Activated CD8-positive, alpha-beta memory T cell treated with anti-CD3 and anti-CD28 coated beads, Interleukin-2, amount 50 U/mL, for 24 hours (primary cell): Measurements from ENCODE around the gene FOXN1.
"Not testable (repeated sequence)": the region's sequence is repeated elsewhere in the genome, so short reads cannot be mapped to it uniquely, and the experiment has no call there.

ENCODE experiments used
- DNase-seq: peaks from one replicate; pipeline ENCODE4 v3.0.0-alpha.2; 2020; ENCODE audit errors: extremely low read depth

FOXN1 gene

DNA sequence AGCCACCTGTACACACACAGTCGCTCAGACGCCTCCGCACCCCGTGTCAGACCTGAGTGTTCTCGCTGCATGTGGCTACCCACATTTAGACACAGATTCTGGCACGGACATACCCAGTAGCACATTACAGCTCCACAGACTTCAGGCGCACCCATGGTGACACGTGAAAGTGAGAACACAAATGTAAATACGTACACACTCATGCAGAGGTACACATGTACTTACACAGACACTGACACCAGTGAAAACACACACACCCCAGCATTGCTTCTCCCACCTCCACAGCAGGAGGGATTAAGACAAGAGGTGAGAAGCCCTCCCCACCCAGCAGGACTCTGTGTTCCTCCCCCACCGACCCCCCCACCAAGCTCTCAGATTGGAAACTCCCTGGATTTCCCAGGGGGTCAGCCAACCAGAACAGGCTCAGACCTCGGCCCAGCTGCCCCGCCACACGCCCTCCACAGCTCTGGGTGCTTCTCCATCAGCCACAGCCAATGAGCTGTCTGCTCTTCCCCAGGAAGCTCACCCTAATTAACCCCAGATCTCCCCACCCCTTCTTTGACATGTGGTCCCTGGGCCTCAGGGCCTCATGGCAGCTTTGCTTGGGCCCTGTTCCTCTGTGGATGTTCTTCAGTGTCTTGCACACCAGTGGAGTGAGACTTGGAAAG, 5.3 kb upstream of the FOXN1 start:
- no peak for DNase-seq

DNA sequence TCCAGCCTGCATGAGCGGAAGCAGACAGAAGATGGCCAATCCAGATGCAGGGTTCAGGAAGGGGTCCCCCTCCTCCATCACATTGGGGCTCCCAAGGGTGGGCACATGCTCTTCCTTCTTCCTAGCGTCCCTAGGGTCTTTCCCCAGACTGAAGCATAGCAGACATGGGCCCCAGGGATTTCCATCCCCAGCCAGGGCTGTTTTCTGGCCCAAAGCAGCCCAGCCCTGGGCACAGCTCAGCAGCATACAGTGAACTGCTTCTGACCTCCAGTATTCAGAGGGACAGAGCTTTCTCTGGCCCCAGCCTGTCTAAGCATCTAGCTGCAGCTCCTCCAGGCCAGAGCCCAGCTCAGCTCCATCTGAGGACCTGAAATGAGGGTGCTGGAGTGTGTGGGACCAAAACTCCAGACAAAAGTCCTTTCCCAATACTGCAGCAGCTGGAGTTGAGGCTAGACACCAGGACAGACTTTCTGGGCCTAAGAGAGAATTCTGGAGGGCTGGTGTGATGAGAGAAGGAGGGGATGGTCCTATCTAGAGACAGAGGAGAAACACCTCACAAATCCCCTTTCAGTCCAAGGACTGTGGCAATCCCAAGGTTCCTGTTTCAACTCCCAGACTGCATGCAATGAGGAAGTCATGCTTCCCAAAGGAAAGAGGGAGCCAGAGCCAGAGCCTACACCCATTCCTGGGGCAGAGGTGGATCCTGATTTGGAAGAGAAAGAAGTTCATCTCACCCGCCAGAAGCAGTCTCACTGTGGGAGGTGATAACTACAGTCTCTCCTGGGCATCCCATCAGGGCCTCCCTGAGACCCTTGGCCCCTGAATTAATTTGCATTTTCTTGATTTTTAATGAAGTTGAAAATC, 4.5 kb upstream of the FOXN1 start:
- DNase-seq, result no peak

DNA sequence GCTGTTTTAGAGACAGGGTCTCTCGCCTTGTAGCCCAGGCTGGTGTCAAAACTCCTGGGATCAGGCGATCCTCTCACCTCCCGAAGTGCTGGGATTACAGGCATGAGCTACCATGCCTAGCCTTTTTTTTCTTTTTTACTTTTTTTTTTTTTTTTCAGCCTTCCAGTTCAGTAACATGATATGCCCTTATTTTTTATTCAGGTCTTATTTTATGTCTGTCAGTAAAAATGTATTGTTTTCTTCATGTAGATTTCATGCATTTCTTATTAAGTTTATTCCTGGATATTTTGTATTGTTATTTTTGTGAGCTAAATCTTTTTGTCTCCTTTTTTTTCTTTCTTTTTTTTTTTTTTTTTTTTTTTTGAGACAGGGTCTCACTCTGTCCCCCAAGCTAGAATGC, 2.7 kb upstream of the FOXN1 start:
- DNase-seq, result no peak

DNA sequence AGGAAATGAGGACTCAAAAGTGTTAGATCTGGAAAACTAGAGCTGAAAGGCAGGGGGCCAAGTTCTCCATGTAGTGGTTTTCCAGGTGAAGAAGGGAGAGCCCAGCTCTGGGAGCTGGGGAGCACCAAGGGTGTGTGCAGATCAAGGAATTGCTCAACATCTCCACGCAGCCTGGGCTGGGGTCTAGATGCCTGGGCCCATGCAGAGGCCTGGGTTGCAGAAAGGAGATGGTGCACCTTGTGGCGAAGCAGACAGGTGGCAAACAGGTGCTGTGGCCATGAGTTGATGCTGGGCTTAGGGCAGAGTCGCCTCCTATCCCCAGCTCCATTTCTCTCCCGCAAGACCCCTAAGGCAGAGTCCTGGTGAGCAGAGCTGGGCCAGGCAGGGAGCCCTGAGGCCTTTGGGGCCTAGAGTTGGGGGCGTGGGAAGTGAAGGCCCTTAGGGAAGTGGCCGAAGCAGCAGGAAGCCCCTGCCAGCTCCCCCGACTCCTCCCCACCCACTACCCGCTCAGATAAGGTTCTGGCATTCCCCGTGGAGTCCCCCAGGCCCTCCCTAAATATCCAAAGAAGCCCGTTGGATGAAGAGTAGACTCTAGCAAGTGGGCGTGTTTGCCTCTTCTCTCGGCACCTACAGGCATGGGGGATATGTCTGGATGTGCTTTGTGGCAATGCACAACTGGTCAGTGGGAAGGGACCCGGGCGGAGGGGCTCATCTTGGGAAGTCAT, 777 bp downstream of the FOXN1 start:
- DNase-seq, result no peak

DNA sequence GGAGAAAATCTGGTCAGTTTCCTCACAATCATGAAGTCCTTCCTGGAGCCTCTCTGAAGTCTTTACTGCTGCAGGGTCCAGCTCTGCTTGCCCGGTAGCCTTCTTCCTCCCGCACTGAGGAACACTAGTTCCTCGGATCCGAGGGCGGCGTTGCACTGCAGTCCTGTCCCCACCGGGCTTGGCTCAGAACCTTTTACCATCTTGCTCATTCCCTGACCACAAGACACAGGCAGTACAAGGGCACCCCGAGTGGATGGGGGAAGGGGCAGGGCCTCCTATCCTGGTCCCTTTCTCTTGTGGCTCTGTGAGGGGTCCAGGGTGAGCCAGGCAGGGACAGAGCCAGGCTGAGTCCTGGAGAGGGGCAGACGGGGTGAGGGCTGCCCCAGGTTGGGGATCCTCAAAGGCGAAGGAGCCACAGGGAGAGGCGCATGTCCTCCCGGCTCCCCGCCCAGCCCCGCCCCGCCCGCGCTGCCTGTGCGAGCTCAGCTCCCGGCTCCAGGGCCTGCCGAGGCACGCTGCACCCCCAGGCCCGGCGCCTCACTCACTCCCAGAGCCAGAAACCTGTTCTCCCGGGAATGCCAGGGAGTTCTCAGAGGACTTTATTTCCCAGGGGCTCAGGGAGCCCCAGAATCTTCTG, 1.5 kb downstream of the FOXN1 start:
- DNase-seq, result no peak

DNA sequence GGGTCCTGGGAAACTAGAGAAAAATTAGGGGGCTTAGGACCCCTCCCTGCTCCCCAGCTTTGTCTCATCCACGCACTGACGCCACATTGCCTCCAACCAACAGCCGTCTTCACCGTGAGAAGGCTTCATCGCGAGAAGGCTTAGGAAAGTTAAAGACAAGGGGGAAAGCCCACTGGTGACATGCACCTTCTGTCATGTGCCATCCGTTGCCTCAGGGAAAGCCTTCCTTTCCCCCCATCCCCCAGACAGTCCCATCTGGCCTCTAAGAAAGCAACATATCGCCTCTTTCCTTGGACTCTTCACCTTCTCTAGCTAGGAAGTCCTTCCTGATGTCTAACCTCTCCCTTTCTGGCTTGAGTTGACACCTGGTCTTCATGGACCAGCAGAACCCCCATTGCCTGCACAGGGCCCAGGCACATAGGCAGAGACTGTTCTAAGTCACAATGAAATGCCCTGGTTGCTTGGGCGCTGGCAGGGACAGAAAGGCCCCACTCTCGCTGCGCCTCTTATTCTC, 2.1 kb downstream of the FOXN1 start:
- no peak for DNase-seq

DNA sequence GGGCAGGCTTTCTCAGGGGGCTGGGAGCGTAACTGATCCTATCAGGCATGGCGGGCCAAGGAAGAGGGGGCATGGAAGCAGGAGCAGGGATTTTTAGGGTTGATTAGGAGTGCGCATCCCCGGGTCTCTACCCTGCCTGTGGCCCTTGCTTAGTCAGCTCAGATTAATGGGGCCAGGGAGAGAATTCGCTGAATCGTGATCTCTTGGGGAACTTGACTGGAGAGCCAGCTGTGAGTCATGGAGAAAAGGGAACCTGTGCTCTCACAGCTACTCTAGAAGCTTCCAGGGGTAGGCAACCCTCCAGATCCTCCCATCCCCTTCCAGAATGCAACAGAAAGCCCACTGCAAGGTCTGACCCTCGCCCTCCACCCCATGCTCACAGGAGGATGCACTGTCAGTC, 3.6 kb downstream of the FOXN1 start:
- DNase-seq, result no peak

DNA sequence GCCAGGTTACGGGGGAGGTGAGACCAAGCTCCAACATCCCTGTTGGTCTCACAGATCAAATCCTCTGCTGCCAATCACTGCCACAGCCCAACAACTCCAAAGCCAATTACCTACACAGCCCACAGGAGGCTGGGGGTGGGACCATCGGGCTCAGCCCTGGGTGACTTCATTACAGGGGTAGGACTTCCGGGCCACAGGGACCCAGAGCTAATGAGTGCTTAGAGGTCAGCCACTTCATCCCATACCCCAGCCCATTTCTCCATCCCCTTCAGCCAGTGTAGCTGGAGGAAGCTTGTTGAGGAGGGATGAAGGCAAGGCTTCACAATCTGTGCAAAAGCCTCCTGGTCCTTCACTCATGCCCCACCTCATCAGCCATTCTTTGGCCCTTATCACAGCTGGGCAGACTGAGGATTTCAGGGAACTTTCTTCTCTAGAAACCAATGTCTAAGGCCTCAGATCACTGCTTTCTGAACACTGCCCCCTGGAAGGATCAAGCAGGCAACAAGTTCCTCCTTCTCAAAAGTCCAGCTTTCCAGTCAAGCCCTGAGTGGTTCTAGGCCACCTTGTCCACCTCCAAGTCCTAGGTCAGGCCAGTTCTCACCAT, 5.8 kb downstream of the FOXN1 start:
- DNase-seq, result no peak

DNA sequence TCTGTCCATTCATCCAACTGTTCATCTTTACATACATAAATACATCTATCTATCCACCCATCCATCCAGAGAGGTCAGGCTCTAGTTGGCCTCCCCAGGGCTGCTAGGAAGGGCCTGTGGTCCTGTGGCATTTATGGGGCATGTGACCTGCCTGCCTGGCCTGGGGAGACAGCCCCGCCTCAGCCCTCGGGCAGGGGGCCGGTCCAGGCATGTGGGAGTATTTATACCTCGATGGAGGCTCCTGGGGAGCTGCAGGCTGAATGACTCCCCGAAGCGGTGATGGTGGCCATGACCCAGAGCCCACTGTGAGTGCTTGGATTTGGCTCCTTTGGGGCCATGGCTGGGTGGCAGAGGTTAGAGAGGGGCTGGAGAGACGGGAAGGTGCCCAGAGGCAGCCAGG, 7.3 kb downstream of the FOXN1 start:
- DNase-seq, result no peak

DNA sequence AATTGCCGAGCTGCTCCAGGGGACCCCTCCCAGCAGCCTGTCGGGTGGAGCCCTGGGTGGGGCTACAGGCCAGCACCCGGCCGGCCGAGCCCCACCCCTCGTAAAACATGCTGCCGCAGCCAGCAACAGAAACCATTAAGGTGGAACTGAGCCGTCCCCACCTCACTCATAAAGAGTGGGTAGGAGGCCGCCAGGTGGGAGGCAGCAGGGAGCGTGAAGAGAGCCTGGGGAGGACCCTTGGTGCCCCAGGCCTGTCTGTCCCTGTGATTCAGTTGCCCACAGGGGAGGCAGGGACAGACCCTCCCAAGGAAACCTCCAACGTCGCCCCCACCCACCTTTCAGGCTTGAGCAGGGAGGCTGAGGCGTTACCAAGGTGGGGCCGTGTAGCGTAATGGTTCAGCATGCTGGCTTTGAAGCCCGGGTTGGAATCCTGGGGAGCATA, 8.4 kb downstream of the FOXN1 start:
- DNase-seq, result no peak

DNA sequence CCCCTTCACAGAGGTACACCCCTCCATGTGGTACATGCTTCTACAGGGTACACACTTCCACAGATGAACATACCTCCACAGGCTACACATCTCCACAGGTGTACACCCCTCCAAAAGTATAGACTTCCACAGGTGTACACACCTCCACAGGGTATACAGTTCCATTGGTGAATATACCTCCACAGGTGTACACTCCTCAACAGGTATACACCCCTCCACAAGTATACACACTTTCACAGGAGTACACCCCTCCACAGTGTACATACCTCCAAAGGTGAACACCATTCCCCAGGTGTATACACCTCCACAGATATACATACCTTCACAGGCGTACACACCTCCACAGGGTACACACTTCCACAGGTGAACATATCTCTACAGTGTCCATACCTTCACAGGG, 9.4 kb downstream of the FOXN1 start:
- no peak for DNase-seq

DNA sequence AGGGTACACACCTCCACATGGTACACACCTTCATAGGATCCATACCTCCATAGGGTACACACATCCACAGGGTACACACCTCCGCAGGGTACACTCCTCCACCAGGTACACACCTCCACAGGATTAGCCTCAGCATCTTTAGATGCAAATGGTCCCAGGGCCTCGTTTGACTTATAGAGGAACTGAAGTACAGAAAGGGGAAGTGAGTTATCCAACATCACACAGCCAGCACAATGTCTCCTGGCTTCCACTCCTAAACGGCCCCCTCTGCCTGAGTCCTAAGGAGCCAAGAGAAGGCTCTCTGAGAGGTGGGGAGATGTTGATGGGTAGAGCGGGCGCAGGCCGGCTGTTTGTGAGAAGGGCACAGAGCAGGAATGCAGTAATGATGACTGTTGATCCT, 12.0 kb downstream of the FOXN1 start:
- DNase-seq, result no peak

DNA sequence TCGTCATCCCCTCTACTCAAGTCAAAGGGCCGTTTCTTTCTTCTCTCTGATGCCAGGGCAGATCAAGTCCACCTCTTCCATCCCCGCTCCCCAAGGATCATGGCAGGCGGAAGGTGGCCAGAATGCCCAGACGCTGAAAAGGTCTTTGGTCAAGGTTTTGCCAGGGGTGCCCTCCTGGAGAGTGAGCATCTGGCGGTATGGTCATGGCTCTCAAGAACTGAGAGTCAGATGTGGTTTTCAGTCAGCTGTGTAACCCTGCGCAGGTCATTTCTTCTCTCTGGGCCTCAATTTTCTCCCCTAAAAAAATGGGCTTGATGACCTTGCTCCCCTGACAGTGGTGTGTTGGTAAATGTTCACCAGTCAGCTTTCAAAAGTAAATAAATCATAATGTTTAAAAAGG, 12.4 kb downstream of the FOXN1 start:
- no peak for DNase-seq

DNA sequence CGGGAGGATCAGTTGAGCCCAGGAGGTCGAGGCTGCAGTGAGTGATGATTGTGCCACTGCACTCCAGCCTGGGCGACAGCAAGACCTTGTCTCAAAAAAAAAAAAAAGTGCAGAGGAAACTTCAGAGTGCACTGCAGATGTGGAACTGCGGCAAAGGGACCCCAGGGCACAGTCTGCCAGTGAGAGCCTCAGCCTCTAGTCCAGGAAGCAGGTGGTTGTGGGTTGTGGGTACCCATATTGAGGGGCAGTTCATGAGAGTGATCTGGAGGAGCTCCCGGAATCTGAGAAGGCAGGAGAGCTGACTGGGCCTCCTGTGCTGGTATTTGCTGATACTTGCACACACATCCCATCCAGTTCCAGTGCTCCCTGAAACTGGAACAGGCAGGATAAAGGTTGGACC, 13.1 kb downstream of the FOXN1 start:
- DNase-seq, result no peak

DNA sequence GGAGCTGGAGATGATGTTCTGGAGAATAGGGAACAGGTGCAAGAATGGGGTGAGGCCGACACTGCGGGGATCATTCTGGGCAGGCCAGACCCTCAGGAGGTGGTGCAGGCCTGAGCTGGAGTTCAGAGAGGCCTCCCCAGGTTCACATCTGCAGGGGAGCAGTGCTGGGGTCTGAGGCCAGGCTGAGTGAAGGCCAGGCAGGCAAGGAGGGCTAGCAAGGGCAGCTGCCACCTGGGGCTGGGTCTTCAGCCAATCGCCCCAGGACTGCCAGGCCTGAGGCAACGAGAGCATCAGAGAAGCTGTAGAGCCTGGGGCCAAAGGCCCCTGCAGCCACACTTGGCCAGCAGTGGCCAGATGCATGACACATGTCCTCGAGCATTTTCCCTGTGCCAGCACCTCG, 14.5 kb downstream of the FOXN1 start:
- DNase-seq, result no peak

DNA sequence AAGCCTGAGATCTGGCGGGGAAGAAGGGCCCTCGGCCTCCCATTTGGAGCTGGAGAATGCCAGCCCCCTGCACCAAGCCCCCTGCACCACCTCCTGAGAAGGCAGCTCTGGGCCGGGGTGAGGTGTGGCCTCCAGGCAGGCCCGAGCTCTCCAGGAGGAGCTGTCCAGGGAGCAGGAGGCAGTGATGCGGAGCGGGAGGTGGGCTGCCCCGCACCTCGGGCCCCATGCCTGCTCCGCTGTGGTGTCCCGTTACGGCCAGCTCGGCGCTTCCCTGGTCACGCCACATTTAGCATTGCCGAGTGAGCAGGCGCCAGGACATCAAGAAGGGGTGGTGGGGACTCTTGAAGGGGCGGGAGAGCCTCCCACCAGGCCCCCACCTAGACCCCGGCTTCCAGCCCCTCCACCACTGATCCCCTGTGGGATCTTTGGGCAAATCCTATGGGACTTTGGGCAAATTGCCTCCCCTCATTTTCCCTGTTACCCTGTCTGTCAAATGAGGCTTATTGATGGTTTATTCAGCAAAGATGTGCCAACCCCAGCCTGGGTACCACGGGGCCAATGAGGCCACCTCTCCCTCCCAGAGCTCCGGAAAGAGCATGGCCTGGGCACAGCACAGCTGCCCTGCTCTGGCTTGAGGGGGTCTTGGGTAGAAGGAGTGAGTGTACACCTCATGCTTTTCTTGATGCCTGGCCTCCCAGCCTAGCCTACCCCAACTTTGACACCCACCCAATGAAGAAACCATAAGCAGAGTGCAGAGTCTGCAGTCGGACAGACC, 15.3 kb downstream of the FOXN1 start:
- DNase-seq, result no peak

DNA sequence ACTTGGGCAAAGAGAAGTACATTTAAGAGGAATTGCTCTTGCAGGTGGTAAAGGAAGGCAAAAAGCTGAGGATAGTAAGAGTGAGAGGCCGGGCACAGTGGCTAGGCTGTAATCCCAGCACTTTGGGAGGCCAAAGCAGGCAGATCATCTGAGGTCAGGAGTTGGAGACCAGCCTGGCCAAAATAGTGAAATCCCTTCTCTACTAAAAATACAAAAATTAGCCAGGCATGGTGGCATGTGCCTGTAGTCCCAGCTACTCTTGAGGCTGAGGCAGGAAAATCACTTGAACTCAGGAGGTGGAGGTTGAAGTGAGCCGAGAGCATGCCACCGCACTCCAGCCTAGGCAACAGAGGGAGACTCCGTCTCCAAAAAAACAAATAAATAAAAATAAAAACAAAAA, 16.1 kb downstream of the FOXN1 start:
- DNase-seq, result not testable (repeated sequence)

DNA sequence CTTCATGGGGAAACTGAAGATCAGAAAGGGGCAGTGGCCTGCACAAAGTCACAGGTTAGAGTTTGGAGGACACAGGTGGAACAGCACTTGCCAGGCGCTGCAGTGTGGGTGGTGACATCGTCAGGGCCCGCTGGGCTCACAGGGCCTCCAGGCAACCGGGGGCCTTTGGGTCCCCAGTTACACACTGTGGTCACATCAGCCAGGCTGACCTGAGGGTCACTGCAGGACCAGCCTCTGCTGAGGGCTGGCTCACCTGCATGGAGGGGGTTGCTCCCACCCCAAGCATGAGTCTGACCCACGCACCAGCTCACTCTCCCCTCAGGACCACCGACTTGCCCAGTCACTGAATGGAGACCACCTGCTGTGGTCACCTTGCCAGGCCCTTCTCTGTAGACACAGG, 17.0 kb downstream of the FOXN1 start:
- no peak for DNase-seq

DNA sequence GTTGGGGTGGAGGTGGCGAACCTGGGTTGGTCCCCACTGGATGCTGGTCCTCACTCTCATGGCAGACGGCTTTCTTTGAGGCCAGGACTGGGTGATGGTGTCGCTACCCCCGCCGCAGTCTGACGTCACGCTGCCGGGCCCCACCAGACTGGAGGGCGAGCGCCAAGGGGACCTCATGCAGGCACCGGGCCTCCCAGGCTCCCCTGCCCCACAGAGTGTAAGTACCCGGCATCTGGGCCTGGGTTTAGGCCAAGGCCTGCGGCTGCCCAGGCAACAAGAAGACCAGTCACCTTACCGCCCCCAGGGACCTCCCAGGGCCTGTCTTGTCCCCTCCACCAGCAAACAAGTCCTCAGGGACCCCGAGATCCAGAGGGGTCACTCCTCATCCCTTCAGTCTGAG, 17.7 kb downstream of the FOXN1 start:
- DNase-seq, result no peak

DNA sequence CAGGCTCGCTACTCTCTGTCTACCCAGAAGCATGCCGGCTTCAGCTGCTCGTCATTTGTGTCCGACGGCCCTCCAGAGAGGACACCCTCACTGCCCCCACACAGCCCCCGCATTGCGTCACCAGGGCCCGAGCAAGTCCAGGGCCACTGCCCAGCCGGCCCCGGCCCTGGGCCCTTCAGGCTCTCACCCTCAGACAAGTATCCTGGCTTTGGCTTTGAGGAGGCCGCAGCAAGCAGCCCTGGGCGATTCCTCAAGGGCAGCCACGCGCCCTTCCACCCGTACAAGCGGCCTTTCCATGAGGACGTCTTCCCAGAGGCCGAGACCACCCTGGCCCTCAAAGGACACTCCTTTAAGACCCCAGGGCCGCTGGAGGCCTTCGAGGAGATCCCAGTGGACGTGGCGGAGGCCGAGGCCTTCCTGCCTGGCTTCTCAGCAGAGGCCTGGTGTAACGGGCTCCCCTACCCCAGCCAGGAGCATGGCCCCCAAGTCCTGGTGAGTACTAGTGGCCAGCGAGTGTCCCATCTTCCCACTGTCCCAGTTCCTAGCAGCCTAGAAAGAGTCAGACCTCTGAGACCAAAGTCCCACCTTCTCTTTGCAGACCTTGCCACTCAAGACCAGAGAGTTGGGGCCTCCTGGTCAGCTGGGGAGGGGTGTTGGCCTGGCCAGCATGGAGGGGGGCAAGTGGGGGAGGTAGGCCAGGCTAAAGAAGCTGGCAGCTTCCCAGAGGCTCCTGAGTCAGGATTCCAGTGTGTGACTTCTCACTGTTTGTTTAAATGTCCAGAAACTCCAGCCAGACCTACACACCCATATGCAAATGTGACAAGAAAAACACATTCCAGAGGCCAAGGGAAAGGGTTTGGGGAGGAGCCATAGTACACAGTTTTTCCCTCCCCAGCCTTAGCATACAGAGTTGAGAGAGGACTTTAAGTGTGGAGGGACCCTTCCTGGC, 18.6 kb downstream of the FOXN1 start:
- no peak for DNase-seq
